Right lobe of liver (tissue), 6 donors: ENCODE results near the gene BAX. TPM values are rescaled to one million over a fixed set of nuclear protein-coding genes. Genes with fewer than 3 reads are reported as not detected.
A peak's percentile ranks its signal among the peaks of the same experiment; 100 is the strongest.

Experiments
- ATAC-seq, 4 donors: fragments of 200-7000 bp; cut with Tn5 transposase; one replicate each; pipeline ENCODE4 v1.9.1; 2020; ENCODE audit warnings: mild to moderate bottlenecking in 4 of 4, moderate library complexity in 4 of 4
- DNase-seq, 3 donors: peaks; one replicate each; pipeline ENCODE4 v3.0.0-alpha.2; 2020
- H3K27ac ChIP-seq, 3 donors: fragments of 200-600 bp; one replicate each; pipeline ENCODE4 v1.8.0; 2022
- H3K27me3 ChIP-seq, 2 donors: fragments of 200-600 bp; one replicate each; pipeline ENCODE4 v1.8.0; 2022
- H3K36me3 ChIP-seq, 4 donors: fragments of 200-600 bp; sonication (generic) in 1 of 4; one replicate each; pipeline versions ENCODE4 v1.5.1 to v1.8.0; 2017 to 2022; ENCODE audit warnings: control low read depth in 1 of 4
- H3K4me1 ChIP-seq, 4 donors: fragments of 200-600 bp; sonication (generic) in 1 of 4; one replicate each; pipeline versions ENCODE4 v1.5.1 to v1.8.0; 2017 to 2022; ENCODE audit warnings: control low read depth in 1 of 4
- H3K4me3 ChIP-seq, 3 donors: fragments of 200-600 bp; one replicate each; pipeline ENCODE4 v1.8.0; 2022
- H3K9me3 ChIP-seq, 4 donors: fragments of 200-600 bp; sonication (generic) in 1 of 4; one replicate each; pipeline versions ENCODE4 v1.5.1 to v1.8.0; 2017 to 2022; ENCODE audit warnings: control low read depth in 1 of 4
- POLR2A ChIP-seq: fragments of 450-650 bp; IDR thresholded peaks from one replicate; pipeline ENCODE4 v1.6.1; 2017; ENCODE audit warnings: antibody characterized with exemption, mild to moderate bottlenecking
- WGBS: methylation state at CpG from one replicate; pipeline ENCODE4 v1.1.6; 2018; ENCODE audit warnings: low coverage, low lambda C conversion rate; ENCODE audit not compliant: insufficient coverage; ENCODE audit errors: missing lambda C conversion rate; 5-methylcytosine and 5-hydroxymethylcytosine counted together
- intact Hi-C, 2 donors: fragments of 100-400 bp; cut with DNase I; formaldehyde crosslinking; loops; one replicate each; pipeline versions ENCODE4 v1.11.2 to v1.14.1; 2022
- total RNA-seq, 6 experiments: library from RNA; depleted of rRNA in 2 of 6; stranded (reverse); fragments of >200 nt in 2 of 6; fragmentation: NEBNext Ultra II Directional in 3 of 6; extraction: Animal tissue kit (Norgen Biotek cat#: 25700) in 3 of 6; gene quantifications; one replicate each; pipeline versions ENCODE4 v1.1.0 to v1.2.4, GENCODE V29; 2016 to 2023
- TF ChIP-seq, protein P1 (sequence below), 4 donors: fragments of 200-600 bp in 3 of 4; fragments of 450-650 bp in 1 of 4; IDR thresholded peaks; one replicate each; pipeline versions ENCODE4 v1.5.1 to v1.8.0; 2016 to 2022; ENCODE audit warnings: antibody characterized with exemption in 4 of 4, mild to moderate bottlenecking in 2 of 4
- donor health status: DM: no; HTN: yes; CAD: no.
- donor health status: DM: no; HTN: no; CAD: no.
- donor health status: DM: no; HTN: no; CAD: no.
- donor health status: DM: no; HTN: yes; CAD: no.
- donor health status: DM: no; HTN: yes; CAD: no.

Gene BAX
- total RNA-seq, 6 experiments from 2014 or later = 15.9 to 54.1 (median 30.8) TPM

DNA sequence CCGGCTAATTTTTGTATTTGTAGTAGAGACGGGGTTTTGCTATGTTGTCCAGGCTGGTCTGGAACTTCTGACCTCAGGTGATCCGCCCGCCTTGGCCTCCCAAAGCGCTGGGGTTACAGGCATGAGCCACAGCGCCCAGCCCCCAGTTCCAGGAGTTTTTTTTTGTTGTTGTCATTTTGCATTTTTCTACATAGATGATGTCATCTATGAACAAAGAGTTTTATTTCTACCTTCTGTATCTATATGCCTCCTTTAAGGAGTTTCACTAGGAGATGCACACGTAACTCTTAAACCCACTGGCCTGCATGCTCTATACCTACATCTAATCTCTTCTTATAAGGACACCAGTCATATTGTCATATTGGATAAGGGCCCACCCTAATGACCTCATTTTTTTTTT lies 16.4 kb upstream of the BAX start:
- Histone ChIP-seq H3K27me3 (no peaks in the 10 kb centered on the region), H3K36me3 (no peaks in the 10 kb centered on the region), H3K9me3 (no peaks in the 10 kb centered on the region), H3K4me1 (peaks cover 0 to 6% (median 0%) of the 10 kb centered on the region in 4 donors), H3K4me3 (no peak overlapping the region), H3K27ac (no peak overlapping the region)
- TF ChIP-seq, protein P1, sequence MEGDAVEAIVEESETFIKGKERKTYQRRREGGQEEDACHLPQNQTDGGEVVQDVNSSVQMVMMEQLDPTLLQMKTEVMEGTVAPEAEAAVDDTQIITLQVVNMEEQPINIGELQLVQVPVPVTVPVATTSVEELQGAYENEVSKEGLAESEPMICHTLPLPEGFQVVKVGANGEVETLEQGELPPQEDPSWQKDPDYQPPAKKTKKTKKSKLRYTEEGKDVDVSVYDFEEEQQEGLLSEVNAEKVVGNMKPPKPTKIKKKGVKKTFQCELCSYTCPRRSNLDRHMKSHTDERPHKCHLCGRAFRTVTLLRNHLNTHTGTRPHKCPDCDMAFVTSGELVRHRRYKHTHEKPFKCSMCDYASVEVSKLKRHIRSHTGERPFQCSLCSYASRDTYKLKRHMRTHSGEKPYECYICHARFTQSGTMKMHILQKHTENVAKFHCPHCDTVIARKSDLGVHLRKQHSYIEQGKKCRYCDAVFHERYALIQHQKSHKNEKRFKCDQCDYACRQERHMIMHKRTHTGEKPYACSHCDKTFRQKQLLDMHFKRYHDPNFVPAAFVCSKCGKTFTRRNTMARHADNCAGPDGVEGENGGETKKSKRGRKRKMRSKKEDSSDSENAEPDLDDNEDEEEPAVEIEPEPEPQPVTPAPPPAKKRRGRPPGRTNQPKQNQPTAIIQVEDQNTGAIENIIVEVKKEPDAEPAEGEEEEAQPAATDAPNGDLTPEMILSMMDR (IDR thresholded peaks at IDR 0.05) = no peak
- no peak for TF ChIP-seq POLR2A
- no peak for ATAC-seq
- no peak for DNase-seq
- WGBS = 84% methylated on average over 6 of the region's 7 CpGs
- intact Hi-C loops = no loop called here

DNA sequence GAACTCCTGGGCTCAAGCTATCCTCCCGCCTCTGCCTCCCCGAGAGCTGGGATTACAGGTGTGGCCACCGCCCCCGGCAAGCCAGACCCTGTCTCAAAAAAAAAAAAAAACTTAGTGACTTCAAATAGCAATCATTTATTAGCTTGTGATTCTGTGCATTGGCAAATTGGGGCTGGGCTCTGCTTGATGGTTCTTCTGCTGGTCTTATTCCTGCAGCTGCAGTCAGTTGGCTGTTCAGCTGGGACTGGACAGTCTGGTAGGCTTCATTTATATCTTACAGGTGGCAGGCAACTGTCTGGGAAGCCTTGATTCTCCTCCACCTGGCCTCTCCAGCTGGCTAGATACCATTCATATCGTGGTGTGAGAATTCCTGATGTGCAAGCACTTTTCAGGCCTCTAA lies 13.8 kb upstream of the BAX start:
- ATAC-seq (no peak), DNase-seq (no peak)
- 83% methylated on average over 2 of the region's 5 CpGs for WGBS
- Histone ChIP-seq H3K9me3 (no peaks in the 10 kb centered on the region), H3K27me3 (no peaks in the 10 kb centered on the region), H3K36me3 (no peaks in the 10 kb centered on the region), H3K4me3 (no peak overlapping the region), H3K4me1 (no peaks in the 10 kb centered on the region), H3K27ac (no peak overlapping the region)
- no peak for TF ChIP-seq POLR2A
- TF ChIP-seq, protein P1 (IDR thresholded peaks at IDR 0.05) = no peak
- intact Hi-C loops = no loop called here

DNA sequence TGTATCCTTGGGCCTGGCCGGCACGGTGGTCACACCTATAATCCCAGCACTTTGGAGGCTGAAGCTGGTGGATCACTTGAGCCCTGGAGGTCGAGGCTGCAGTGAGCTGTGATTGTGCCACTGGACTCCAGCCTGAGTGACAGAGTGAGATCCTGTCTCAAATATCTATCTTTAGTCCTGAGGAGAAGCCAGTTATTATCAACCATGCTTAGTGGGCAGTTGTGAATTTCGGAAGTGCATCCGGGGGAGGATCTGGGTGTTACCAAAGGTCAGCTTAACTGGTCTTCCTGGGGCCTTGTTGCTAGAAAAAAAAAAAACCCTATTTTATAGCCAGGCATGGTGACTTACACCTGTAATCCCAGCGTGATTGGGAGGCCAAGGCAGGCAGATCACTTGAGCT lies 11.6 kb upstream of the BAX start:
- no peaks in the 10 kb centered on the region for H3K4me1 ChIP-seq
- peak in 1 of 4 donors; percentile 38 for ATAC-seq
- TF ChIP-seq, protein P1 (IDR thresholded peaks at IDR 0.05) = no peak
- TF ChIP-seq POLR2A = no peak
- H3K27me3 ChIP-seq = no peaks in the 10 kb centered on the region
- intact Hi-C loops = no loop called here
- no peak overlapping the region for H3K4me3 ChIP-seq
- no peaks in the 10 kb centered on the region for H3K9me3 ChIP-seq
- no peak overlapping the region for H3K27ac ChIP-seq
- no peak for DNase-seq
- 73% methylated on average over 6 of the region's 6 CpGs for WGBS
- H3K36me3 ChIP-seq = no peaks in the 10 kb centered on the region

DNA sequence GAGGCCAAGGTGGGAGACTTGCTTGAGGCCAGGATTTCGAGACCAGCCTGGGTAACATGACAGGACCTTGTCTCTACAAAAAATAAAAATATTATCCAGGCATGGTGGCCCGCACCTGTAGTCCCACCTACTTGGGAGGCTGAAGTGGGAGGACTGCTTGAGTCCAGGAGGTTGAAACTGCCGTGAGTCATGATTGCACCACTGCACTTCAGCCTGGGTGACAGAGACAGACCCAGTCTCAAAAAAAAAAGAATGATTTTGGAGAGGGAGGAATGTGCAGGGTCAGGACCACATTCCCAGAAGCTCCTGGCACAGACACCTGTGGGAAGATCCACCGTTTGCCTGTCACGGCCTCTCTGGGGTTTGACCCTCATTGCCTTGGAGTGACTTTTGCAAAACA lies 9.3 kb upstream of the BAX start:
- no peak overlapping the region for H3K4me3 ChIP-seq

More for the DNA sequence above, 9.3 kb upstream of the BAX start:
- 63% methylated on average over 4 of the region's 5 CpGs for WGBS
- DNase-seq = no peak
- no peaks in the 10 kb centered on the region for H3K27me3 ChIP-seq
- intact Hi-C loops = no loop called here
- no peak for ATAC-seq
- no peak overlapping the region for H3K27ac ChIP-seq
- H3K4me1 ChIP-seq = no peaks in the 10 kb centered on the region
- no peaks in the 10 kb centered on the region for H3K9me3 ChIP-seq
- TF ChIP-seq, protein P1 (IDR thresholded peaks at IDR 0.05) = no peak
- no peak for TF ChIP-seq POLR2A
- no peaks in the 10 kb centered on the region for H3K36me3 ChIP-seq
